T47D (cell line): ENCODE measurements around the gene GIPC3.

Source experiments
- DNase-seq, 2 experiments: peaks; one replicate each; pipeline versions ENCODE4 v3.0.0 to v3.0.0-alpha.2; 2011 to 2012; ENCODE audit warnings: low read depth in 1 of 2, low spot score in 1 of 2
- JUND ChIP-seq: IDR thresholded peaks from 2 replicates; pipeline ENCODE4 v1.6.1; 2012; ENCODE audit warnings: low read depth
- in situ Hi-C: cut with HindIII; loops from 2 replicates; pipeline ENCODE4 v1.10.0; 2016; ENCODE audit warnings: low sequenced_read_pairs, low pct_unique_long_range_greater_than_20kb

Gene GIPC3

DNA sequence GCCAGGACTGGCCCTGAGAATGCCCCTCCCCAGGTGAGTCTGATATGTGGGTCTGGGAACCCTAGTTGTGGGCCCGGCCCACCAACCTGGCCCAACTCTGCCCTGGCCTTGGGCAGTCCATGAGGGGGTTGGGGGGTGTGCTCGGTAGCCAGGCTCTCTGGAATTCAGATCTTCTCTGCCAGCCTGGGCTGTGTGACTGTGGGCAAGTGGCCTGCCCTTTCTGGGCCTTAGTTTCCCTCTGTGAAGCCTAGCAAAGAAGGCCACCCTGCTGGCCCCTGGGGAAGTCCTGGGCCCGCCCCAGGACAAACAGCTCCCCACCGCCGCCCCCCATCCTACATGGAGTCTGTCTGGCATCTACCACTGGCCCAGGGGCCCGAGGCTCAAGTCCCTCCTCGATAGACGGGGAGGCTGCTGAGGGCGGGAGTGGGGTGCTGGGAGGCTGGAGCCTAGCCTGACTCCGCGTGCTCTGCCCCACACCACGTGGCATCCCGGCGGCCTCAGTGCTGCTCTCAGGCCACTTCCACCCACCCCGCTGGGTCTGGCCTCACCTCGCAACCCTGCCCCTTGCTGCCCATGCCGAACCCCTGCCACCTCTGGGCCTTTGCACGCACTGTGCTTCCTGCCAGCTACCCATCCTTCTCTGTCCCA is 29.7 kb downstream of the GIPC3 start:
- DNase-seq, result no peak
- no peak for TF ChIP-seq JUND
- in situ Hi-C loops, result no loop called here

DNA sequence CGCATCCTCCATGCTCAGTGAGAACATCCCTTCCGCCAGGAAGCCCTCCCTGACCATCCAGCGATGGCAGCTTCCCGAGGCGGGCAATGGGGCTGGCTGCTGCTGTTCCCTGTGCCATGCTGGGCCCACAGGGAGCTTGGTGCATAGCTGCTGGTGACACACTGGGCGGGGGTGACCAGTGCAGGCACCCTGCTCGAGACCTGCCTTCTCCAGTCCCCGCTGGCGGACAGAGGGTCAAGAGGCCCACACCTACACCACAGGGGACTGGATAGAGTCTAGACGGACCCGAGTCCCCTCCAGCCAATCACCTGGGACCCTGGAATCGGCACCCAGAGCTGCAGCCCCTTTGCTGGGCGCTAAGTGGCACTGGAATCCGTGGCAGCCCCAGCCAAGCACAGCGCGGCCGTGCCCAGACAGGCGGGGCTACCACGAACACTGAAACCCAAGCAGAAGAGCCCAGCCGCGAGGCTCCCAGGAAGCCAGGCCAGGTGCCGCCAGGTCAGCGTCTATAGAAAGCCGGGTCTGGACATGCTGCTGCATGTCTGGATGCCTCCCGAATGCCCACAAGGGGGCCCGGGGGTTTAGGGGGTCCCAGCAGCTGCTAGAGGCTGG is 30.4 kb downstream of the GIPC3 start:
- no peak for TF ChIP-seq JUND
- in situ Hi-C loops, result no loop called here
- DNase-seq, result no peak

DNA sequence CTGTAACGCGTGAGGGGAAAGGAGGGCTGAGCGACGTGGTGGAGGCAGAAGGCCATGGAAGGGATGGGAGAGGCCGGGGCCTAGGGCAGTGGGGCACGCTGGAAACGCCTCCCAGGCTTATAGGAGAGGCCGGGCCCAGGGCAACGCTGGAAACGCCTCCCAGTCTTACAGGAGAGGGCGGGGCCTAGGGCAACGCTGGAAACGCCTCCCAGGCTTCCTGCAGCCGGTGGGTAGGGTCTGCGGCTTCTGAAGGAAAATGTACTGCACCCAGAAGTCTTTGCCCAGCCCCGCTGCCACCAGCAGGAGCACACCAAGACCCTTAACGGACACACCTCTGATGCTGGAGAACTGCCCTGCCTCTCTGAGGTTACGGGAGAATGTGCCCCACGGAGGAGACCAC is 32.2 kb downstream of the GIPC3 start:
- DNase-seq, result no peak
- in situ Hi-C loops, result no loop called here
- no peak for TF ChIP-seq JUND

DNA sequence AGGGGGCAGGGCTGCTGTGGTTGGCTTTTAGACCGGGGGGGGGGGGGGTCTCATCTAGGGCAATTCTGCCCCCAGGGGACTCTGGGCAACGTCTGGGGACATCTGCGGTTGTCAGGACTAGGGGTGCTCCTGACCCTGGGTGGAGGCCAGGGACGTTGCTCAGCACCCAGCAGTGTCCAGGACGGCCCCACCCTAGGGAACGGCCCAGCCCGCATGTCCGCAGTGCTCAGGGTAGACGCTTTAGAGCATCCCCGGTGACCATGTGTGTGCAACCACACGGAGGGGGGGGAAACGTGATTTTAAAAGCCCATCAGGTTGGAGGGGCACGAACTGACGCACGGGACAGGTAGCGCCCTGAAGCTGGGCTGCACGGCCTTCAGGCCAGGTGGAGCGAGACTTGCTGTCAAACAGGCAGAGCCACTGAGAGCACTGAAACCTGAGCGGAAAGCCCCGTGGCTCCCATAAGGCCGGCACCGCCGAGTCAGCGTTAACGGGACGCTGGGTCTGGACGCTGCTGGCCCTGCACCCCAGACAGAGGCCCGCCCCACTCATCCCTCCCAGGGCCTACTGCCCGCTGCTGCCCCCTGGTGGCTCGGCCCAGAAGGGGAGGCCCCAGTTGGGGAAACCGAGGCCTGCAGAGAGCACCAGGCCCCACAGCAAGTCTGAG is 33.0 kb downstream of the GIPC3 start:
- no peak for TF ChIP-seq JUND
- peak; percentile 33 to 55 for DNase-seq
- in situ Hi-C loops, result no loop called here

DNA sequence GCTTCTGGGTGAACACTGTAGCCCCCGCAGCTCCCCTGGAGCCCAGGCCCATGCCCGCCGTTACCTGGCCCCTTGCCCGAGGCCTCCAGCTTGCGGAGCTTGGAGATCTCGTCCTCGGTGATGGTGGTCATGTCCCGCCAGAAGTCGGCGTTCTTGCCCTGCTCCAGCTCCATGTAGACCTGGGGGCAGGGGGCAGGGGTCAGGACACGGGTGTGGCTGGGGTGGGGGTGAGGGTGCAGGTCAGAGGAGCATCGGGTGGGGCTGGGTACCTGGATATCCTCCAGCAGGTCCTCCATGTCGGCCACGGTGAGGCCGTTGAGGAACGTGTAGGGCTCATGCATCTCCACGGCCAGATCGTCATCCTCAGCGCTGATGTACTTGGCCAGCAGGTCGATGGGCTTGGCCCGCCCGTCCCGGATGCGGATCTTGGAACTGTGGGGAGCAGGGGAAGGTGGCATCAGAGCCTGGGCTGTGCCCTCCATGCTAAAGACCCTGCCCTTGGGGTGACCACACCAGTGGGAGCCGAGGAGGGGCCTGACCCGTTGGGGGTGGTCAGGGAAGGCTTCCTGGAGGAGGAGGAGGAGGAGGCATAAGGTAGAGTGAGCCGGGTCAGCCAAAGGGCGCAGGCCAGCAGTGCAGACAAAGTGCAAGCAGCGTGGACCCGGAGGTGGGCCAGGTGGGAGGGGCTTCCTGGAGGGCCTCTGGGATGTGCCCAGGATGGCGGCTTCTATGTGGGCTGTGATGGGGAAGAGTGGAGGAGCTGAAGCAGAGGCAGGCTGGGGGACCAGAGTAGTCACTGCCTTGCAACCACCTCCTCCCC is 33.7 kb downstream of the GIPC3 start:
- TF ChIP-seq JUND, result no peak
- in situ Hi-C loops, result no loop called here

DNA sequence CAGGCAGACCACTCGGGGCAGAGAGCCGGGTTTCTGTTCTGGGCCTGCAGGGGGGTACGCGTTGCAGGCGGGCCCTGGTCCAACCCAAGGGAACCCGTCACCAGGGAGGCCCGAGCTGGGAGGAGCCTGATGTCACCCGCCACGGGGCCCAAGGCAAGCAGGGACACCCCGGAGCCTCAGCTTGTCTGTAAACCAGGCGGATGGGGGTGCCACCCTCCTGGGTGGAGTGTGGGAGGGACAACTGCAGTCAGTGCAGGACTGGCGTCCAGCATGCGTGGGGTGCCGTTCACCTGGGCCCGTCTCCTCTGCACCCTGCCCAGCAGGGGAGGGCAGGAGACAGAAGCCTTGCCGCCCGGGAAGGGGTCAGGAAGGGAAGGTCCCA is 34.3 kb downstream of the GIPC3 start:
- no peak for TF ChIP-seq JUND
- in situ Hi-C loops, result no loop called here
- DNase-seq, result no peak

More for the DNA sequence above, 33.7 kb downstream of the GIPC3 start:
- DNase-seq, result no peak

DNA sequence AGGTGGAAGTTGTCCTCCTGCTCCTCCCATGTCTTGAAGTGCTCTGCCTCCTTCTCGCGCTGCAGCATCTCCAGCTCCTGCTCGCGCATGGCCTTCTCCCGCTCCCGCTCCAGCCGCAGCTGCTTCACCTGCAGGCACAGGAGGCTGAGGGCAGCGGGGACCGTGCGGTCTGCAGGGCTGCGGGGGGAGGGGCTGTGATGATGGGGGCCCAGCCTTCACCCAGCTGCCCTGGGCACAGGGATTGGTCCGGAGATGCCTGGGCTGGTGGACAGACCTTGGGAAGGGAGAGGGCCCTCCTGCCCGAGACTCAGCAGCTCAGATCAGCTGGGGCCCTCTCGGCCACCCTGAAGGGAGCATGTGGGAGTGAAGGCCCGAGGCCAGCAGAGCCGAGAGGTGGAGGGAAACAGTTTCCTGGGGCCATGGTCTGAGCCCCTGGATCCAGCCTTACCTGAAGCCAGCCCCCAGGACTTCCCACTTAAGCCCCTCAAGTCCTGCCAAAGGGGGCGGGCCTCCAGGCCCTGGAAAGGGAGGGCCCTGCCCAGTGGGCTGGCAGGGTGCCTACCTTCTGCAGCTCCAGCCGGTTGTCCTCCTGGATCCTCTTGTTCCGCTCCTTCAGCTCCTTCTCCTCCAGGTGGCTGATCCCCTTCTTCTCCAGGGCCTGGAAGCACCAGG is 35.0 kb downstream of the GIPC3 start:
- in situ Hi-C loops, result no loop called here
- TF ChIP-seq JUND, result no peak

DNA sequence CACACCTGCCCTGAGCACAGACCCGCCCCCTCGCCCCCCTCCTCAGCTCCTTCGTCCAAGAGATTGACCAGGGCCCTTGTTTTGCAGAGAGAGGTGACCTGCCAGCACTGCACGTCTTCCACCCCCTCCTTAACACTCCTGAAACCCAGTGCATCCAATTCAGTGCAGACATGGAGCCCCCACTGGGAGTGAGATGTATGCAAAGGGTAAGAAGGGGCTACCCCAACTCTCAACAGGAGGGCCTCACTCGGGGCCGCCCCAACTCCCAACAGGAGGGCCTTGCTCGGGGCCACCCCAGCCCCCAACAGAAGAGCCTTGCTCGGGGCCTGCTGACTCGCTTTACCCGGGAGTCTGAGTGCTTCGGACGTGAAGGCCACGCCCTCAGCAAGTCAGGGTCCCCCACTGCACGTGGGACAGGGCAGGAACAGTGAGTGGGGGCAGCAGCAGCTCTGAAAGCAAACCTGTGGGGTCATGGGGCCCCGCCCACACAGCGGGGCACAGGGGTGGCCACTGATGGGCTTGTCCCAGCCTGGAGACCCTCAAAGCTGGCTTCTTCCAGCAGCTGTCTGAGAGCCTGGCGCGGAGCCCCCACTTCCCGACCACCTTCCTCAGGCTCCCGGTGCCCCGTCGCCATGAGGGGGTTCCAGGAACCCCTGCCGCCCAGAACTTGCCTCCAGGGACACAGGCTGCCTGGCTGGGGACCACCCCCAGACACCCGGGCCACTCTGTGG is 35.7 kb downstream of the GIPC3 start:
- in situ Hi-C loops, result no loop called here
- DNase-seq, result no peak
- TF ChIP-seq JUND, result no peak

More for the DNA sequence above, 35.0 kb downstream of the GIPC3 start:
- no peak for DNase-seq

DNA sequence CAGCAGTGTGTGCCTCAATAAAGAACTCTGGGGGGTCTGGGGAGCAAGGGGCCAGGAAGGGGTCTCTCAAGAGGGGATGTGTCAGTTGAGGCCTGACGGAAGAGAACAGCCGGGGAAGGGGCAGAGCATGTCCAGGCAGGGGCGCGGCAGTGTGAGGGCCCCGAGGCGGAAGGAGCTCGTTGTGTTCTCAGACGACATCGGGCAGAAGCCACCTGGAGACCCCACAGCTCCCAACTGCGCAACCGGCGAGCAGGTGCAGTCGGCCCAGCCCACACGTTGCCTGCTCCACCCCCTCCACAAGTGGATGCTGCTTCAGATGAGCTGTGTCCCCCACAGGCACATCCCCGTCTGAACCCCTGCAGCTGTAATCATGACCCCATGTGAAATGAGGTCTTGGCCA is 36.4 kb downstream of the GIPC3 start:
- in situ Hi-C loops, result no loop called here

DNA sequence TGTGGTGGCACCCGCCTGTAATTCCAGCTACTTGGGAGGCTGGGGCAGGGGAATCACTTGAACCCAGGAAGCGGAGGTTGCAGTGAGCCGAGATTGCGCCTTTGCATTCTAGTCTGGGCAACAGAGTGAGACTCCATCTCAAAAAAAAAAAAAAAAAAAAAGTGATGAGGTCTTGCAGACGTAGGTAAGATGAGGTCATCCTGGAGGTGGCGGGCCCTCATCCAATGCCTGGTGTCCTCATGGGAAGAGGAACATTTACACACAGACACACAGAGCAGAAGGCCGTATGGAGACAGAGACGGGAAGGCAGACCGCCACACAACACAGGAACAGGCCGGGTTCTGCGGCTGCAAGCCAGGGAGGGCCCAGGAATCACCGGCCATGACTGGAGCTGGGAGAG is 36.9 kb downstream of the GIPC3 start:
- DNase-seq, result no peak
- in situ Hi-C loops, result no loop called here
- TF ChIP-seq JUND, result no peak

More for the DNA sequence above, 36.4 kb downstream of the GIPC3 start:
- TF ChIP-seq JUND, result no peak
- no peak for DNase-seq

DNA sequence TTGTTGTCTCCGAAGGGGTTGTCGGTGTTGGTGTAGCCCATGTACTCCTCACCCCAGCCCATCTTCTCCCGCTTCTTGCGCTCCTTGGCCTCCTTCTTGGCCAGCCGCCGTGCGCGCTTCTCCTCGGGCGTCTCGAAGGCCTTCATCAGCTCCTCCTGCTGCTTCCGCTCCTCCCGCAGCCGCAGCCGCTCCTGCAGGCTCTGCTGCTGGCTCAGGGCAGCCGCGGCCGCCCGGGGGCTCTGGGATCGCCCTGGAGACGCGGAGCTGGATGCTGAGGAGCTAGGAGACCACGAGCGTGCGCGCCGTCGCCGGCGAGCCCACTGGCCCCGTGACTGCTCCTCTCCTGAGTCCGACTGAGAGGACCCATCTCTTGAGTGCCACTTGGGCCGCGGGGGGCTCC is 38.4 kb downstream of the GIPC3 start:
- DNase-seq, result no peak
- in situ Hi-C loops, result no loop called here
- no peak for TF ChIP-seq JUND

DNA sequence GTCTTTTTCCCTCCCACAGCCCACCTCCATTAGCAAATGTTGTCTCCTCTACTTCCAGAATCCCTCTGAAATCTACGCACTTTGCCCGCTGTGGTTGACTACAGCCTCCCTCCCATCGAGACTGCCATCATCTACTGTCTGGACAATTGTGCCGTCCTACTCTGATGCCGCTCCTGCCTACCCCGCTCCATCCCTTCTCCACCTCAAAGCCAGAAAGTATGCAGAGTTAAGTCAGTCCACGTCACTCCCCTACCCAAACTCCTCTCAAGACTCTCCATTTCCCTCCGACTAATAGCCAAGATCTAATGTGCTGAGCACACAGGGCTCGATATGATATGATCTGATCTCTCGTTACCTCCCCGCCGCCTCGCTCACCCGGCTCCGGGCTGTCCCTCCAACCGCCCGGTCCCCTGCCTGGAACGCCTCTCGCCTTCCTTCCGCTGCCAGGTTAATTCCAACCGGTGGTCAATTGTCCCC is 40.8 kb downstream of the GIPC3 start:
- in situ Hi-C loops, result no loop called here
- DNase-seq, result no peak
- TF ChIP-seq JUND, result no peak
